ENCODE results near the gene TNFRSF14.
A peak's percentile ranks its signal among the peaks of the same experiment; 100 is the strongest.

Gene TNFRSF14

GRCh38 chr1:2604156-2604843 lies 48.1 kb downstream of the TNFRSF14 start:
- DNase-seq, result no peak

DNA sequence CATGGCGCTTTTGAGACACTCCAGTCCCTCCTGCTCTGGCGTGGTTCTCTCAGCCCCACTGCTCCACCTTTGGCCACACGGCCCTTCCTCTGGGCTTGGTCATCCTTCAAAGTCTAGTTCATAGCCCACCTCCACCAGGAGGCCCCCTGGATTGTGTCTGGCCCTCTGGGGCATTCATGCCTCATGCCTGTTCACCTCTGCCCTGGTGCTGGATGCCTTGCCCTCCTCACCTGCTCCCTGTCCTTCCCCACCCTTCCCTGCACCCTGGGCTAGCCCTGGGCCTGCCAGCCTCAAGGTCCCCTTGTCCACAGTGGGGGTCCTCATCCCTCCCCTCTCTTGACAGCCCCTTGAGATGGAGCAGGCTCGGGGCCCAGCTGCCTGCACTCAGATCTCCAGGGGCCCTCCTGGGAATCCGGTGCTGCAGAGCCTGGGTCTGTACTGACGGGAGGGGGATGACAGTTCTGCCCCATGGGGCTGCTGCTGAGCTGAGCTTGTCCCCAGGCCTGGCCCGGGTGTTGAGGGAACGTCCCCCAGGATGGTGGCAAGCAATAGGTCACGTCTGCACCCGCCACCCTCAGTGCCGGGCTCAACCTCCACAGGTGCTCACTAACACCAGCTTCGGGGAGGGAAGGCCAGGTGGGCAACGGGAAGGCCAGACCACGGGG lies 48.8 kb downstream of the TNFRSF14 start:
- DNase-seq, result no peak

GRCh38 chr1:2605509-2606395 lies 49.6 kb downstream of the TNFRSF14 start:
- DNase-seq, result no peak

DNA sequence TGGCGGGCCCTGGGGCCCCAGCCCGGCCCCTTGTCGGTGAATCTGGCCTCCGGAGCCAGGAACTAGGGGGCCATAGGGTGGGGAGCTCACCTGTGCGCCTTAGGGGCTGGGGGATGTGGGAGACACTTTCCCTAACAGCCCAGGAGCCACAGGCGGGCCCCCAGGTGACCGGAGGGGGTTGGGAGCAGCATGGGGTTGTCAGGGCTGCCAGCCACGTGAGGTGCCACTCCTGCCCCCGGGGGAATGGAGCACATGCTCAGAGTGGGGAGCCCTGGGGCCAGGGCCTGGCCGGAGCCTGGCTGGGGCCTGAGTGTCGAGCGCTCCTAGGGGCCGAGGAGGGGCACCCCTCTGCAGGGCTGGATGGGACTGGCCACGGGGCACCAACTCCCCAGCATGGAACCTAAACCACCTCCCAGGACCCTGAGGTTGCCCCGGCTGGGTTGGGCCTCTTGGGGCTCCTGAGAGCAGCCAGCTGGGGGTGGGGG lies 50.3 kb downstream of the TNFRSF14 start:
- DNase-seq, result no peak

GRCh38 chr1:2606881-2607621 lies 50.9 kb downstream of the TNFRSF14 start:
- no peak for DNase-seq

- no peak for DNase-seq
These were observed 51.5 kb downstream of the TNFRSF14 start for GRCh38 chr1:2607641-2608091.

DNA sequence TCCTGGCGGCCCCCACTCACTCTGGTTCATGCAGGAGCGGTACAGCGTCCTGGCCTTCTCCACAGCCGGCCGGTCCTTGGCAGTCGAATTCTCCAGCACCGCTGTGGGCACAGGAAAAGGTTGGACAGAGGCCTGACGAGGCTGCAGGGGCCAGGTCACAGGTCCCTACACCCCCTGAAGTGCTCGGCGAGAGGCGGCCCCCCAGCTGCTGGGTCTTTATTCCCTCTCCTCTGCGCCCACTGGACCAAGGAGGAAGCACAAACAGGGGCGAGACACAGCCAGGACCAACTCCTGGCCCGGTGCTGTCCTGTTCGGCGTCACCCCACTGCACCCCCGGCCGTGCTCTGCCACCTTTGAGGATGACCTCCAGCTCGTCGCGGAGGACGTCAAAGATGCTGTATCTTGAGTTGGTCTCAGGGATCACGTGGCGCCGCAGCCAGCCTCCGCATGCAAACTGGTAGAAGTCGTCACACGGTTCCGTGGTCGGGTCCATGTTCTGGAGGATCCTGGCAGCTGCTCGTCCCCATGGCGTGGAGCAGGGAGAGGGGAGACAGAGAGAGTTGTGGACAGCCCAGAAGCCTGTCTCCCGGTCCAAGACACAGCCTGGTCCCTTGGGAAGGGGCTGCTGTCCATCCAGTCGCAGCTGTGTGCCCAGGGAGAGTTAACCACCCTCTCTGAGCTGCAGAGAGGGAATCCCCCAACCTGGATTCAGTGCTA lies 53.3 kb downstream of the TNFRSF14 start:
- DNase-seq, result no peak

- no peak for DNase-seq
These were observed 54.1 kb downstream of the TNFRSF14 start for GRCh38 chr1:2610036-2610959.

- peak; percentile 6 for DNase-seq
These were observed 54.9 kb downstream of the TNFRSF14 start for GRCh38 chr1:2611031-2611501.

- no peak for DNase-seq
These were observed 55.7 kb downstream of the TNFRSF14 start for GRCh38 chr1:2611621-2612437.

- no peak for DNase-seq
These were observed 56.6 kb downstream of the TNFRSF14 start for GRCh38 chr1:2612591-2613365.
